Astrocyte of the cerebellum (primary cell): ENCODE measurements around the gene ZBTB20.
A peak's percentile ranks its signal among the peaks of the same experiment; 100 is the strongest.

Source experiments
- DNase-seq: peaks from one replicate; pipeline ENCODE4 v3.0.0-alpha.2; 2011; ENCODE audit warnings: low read depth
- H3K4me3 ChIP-seq: 2 replicates; pipeline ENCODE4 v1.5.1; 2011; ENCODE audit warnings: mild to moderate bottlenecking, low read depth, low read length, moderate library complexity
- in situ Hi-C: cut with HindIII; loops from 2 replicates; pipeline ENCODE4 v1.10.0; 2017; ENCODE audit warnings: low sequenced_read_pairs
- TF ChIP-seq, protein P1 (sequence below): IDR thresholded peaks from 2 replicates; pipeline ENCODE4 v1.5.1; 2012; ENCODE audit warnings: low read length, low read depth, moderate library complexity, mild to moderate bottlenecking; ENCODE audit errors: missing control alignments

ZBTB20 gene

GRCh38 chr3:114572364-114573062, 574.6 kb downstream of the ZBTB20 start:
- TF ChIP-seq, protein P1, sequence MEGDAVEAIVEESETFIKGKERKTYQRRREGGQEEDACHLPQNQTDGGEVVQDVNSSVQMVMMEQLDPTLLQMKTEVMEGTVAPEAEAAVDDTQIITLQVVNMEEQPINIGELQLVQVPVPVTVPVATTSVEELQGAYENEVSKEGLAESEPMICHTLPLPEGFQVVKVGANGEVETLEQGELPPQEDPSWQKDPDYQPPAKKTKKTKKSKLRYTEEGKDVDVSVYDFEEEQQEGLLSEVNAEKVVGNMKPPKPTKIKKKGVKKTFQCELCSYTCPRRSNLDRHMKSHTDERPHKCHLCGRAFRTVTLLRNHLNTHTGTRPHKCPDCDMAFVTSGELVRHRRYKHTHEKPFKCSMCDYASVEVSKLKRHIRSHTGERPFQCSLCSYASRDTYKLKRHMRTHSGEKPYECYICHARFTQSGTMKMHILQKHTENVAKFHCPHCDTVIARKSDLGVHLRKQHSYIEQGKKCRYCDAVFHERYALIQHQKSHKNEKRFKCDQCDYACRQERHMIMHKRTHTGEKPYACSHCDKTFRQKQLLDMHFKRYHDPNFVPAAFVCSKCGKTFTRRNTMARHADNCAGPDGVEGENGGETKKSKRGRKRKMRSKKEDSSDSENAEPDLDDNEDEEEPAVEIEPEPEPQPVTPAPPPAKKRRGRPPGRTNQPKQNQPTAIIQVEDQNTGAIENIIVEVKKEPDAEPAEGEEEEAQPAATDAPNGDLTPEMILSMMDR, result no peak
- no peak for DNase-seq
- in situ Hi-C loops, result no loop called here
- no peak overlapping the region for H3K4me3 ChIP-seq

DNA sequence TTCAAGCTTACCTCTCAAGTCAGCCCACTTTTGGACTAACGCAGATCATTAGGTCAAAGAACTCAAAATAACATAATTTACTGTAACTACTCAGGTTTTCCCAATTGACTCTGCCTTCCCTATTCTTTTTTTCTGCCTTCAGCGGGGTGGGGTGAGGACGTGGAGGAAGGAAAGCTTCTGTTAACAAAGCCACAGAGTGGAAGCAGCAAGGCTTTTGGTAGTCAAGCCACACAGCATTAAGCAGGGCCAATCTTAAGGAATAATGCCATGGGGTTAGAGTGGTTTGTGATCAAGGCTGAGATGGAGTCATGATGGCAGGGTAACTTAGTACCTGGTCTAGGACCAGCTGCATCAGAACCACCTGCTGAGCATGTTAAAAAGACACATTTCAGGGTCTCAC, 575.7 kb downstream of the ZBTB20 start:
- in situ Hi-C loops, result no loop called here
- no peak overlapping the region for H3K4me3 ChIP-seq
- TF ChIP-seq, protein P1, result no peak
- DNase-seq, result no peak

DNA sequence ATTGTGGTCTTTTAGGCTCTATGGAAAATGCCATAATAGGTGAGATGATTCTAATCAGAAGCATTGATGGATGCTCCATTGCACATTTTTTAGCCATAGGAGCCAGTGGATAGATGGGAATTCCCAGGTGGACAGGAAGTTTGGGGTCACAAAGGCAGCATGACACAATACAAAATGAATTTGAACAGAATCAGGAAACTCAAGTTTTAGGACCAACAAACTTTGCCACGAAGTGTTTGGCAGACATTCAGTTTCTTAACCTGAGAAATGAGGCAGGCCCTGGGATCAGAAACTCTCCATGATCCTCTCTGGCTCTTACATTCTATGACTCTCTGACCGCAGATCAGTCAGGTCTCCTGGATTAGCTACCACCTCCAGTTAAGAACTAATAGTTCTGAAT, 577.9 kb downstream of the ZBTB20 start:
- DNase-seq, result peak; percentile 20
- in situ Hi-C loops, result no loop called here
- TF ChIP-seq, protein P1, result no peak
- H3K4me3 ChIP-seq, result no peak overlapping the region

DNA sequence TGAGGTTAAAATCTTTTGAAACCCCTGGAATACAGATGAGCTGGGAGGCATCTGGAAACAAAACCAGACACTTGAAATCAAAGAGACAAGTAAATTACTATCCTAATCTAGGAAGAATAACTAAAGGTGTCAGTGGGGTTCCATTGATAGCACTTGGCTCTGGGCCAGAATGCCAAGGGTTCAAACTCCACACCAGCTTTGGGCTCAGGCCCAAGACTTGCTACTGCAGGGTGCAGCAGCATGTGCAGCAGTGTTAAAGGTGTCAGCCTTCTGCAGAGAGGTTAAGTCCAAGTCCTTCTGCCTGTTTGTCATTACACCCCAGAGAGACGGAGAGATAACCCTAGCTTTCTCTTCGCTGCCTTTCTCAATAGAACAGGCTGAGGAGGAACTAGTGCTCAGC, 579.3 kb downstream of the ZBTB20 start:
- H3K4me3 ChIP-seq, result no peak overlapping the region
- DNase-seq, result no peak
- TF ChIP-seq, protein P1, result no peak
- in situ Hi-C loops, result no loop called here

DNA sequence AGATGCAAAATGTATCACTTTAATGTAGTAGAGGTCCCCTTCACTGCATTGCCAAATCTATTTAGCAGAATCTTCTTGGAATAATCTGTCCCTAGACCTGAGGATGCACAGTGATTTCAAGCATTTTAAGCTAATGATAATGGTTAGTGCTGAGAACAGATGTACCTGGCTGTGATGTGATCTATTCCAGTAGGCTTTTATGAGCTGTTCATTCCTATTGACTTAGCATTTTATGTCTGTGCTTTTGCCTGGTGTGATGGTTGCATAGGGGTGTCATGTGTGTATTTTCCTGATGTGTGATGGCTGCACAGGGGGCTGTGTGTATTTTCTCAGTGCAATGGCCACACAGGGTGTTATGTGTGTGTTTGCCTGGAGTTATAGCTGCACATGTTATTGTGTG, 580.3 kb downstream of the ZBTB20 start:
- no peak for DNase-seq
- in situ Hi-C loops, result no loop called here
- TF ChIP-seq, protein P1, result no peak
- no peak overlapping the region for H3K4me3 ChIP-seq

DNA sequence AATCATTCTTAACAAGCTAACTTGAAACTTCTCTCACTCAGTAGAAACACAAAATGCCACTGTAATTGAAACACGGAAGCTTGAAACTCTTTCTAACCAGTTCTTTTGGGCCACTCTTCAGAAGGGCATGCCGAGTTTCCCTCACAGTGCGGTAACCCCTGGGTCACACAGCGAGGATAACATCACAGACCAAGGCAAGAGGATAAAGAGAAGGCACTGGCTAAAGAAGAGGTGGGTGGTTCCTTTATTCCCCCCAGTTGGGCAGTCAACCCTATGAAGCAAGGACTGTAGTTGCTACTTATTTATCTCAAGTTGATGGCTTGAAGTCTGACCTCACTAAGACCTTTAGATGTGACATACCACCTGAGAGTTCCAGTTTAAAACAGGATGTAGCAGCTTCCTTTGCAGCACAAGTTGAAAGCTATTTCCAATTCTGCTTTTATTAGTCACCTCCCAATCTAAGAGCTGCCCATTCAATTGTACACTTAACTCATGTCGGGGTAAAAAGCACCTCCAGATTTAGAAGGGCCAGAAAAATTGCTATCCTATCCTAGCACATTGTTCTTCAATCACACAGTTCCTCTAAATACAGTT, 580.8 kb downstream of the ZBTB20 start:
- TF ChIP-seq, protein P1, result no peak
- no peak overlapping the region for H3K4me3 ChIP-seq
- no peak for DNase-seq
- in situ Hi-C loops, result no loop called here

- no peak for DNase-seq
- TF ChIP-seq, protein P1, result no peak
- in situ Hi-C loops, result no loop called here
- no peak overlapping the region for H3K4me3 ChIP-seq
Observed at GRCh38 chr3:114565216-114565615, 581.9 kb downstream of the ZBTB20 start.
